GM12892 (cell line): Measurements from ENCODE around the gene BLNK. TPM values are rescaled to one million over a fixed set of nuclear protein-coding genes. Genes with fewer than 3 reads are reported as not detected.
"Not testable (repeated sequence)": the region's sequence is repeated elsewhere in the genome, so short reads cannot be mapped to it uniquely, and the experiment has no call there.

Experiments used
- DNase-seq: peaks from one replicate; pipeline ENCODE4 v3.0.0; 2011; ENCODE audit not compliant: insufficient read length
- FAIRE-seq: peaks from 2 replicates; lab custom pipeline; 2011; peaks lifted over from hg19 to GRCh38; lab: Jason Lieb, UNC
- POLR2A ChIP-seq: IDR thresholded peaks from 2 replicates; pipeline ENCODE4 v1.6.1; 2011; ENCODE audit warnings: low read depth, low read length, control low read depth
- POLR2AphosphoS5 ChIP-seq: IDR thresholded peaks from 2 replicates; pipeline ENCODE4 v1.6.1; 2011; ENCODE audit warnings: low read depth, low read length, control low read depth
- TAF1 ChIP-seq: IDR thresholded peaks from 2 replicates; pipeline ENCODE4 v1.6.1; 2011; ENCODE audit warnings: low read depth, mild to moderate bottlenecking, control low read depth, low read length, borderline replicate concordance
- polyA plus RNA-seq: library from polyadenylated mRNA; unstranded; fragments of >200 nt; gene quantifications from one replicate; pipeline ENCODE4 v1.2.1, GENCODE V29; 2012; ENCODE audit warnings: missing spikeins, inconsistent platforms; ENCODE audit not compliant: missing spikeins

The BLNK gene
- 106 TPM for polyA plus RNA-seq

GRCh38 chr10:96271016-96271815 lies at the start of gene BLNK:
Gene BLNK (minus strand): TSS chr10:96271569. CDS start chr10:96271398, 171 bp downstream.
- TF ChIP-seq POLR2A (peak; percentile 95), TAF1 (peak; percentile 87; the same call in 1 of the 2 replicates), POLR2AphosphoS5 (peak; percentile 96)
- FAIRE-seq (peak; percentile 97), DNase-seq (peak; percentile 27)

GRCh38 chr10:96319754-96320474 lies 48.5 kb upstream of the BLNK start:
- peak; percentile 40 for FAIRE-seq
- TF ChIP-seq TAF1, result no peak
- no peak for TF ChIP-seq POLR2AphosphoS5
- TF ChIP-seq POLR2A, result no peak
- DNase-seq, result no peak

- TF ChIP-seq POLR2A (no peak), TAF1 (no peak), POLR2AphosphoS5 (no peak)
- no peak for FAIRE-seq
- no peak for DNase-seq
Measured at GRCh38 chr10:96317067-96317833, 45.9 kb upstream of the BLNK start.

GRCh38 chr10:96313344-96313743 lies 42.0 kb upstream of the BLNK start:
- no peak for TF ChIP-seq POLR2AphosphoS5
- DNase-seq (no peak), FAIRE-seq (no peak)

GRCh38 chr10:96311180-96311715 lies 39.9 kb upstream of the BLNK start:
- FAIRE-seq (no peak), DNase-seq (no peak)
- no peak for TF ChIP-seq POLR2A
- TF ChIP-seq TAF1, result no peak
- no peak for TF ChIP-seq POLR2AphosphoS5

GRCh38 chr10:96310321-96310669 lies 38.9 kb upstream of the BLNK start:
- no peak for FAIRE-seq
- no peak for TF ChIP-seq TAF1
- TF ChIP-seq POLR2AphosphoS5, result no peak
- no peak for TF ChIP-seq POLR2A
- no peak for DNase-seq

GRCh38 chr10:96309628-96310320 lies 38.4 kb upstream of the BLNK start:
- no peak for TF ChIP-seq POLR2A
- no peak for TF ChIP-seq POLR2AphosphoS5
- TF ChIP-seq TAF1, result no peak
- DNase-seq (no peak), FAIRE-seq (no peak)

GRCh38 chr10:96308854-96309253 lies 37.5 kb upstream of the BLNK start:
- FAIRE-seq, DNase-seq: not testable (repeated sequence)

GRCh38 chr10:96306516-96306915 lies 35.1 kb upstream of the BLNK start:
- FAIRE-seq (no peak), DNase-seq (no peak)
- no peak for TF ChIP-seq POLR2A
- TF ChIP-seq TAF1, result no peak
- no peak for TF ChIP-seq POLR2AphosphoS5

- DNase-seq, result no peak
- no peak for FAIRE-seq
- no peak for TF ChIP-seq POLR2AphosphoS5
- no peak for TF ChIP-seq POLR2A
- TF ChIP-seq TAF1, result no peak
Measured at GRCh38 chr10:96305019-96305418, 33.6 kb upstream of the BLNK start.

GRCh38 chr10:96304230-96304629 lies 32.9 kb upstream of the BLNK start, which contains the start of gene DNTT:
Gene DNTT (plus strand): TSS chr10:96304434. CDS start chr10:96304498, 64 bp downstream.
- DNase-seq (no peak), FAIRE-seq (no peak)
- TF ChIP-seq POLR2AphosphoS5, result no peak
- no peak for TF ChIP-seq POLR2A
- no peak for TF ChIP-seq TAF1
